ENCODE results near the gene SERPINC1. TPM values are rescaled to one million over a fixed set of nuclear protein-coding genes. Genes with fewer than 3 reads are reported as not detected.

SERPINC1 gene
- total and polyA plus RNA-seq, 2 of the 8 experiments (the other 6 are each of a cell fraction or from before 2014, with no cell fraction given): 0.08 TPM; not detected in 1

GRCh38 chr1:173915596-173915995 lies 1.5 kb downstream of the SERPINC1 start:
- Histone ChIP-seq H3K4me2 (ENCODE audit: insufficient read depth in 1 of 2, low read depth in 2 of 2, low read length in 2 of 2) (no peak overlapping the region), H3K4me1 (replicated peaks in 1 of 4; ENCODE audit: control insufficient read depth in 3 of 4, insufficient read depth in 4 of 4, low read length in 3 of 4) (no peaks in the 10 kb centered on the region; a peak in 1 of 7 replicates), H3K4me3 (ENCODE audit: extremely low read depth in 1 of 4, insufficient read depth in 2 of 4, low read depth in 3 of 4, low read length in 4 of 4) (no peak overlapping the region), H4K91ac (replicated peaks; ENCODE audit: insufficient read length, low read length) (no peak overlapping the region), H3K56ac (replicated peaks; ENCODE audit: insufficient read length, low read depth, low read length) (no peak overlapping the region), H3K27me3 (replicated peaks in 1 of 4; ENCODE audit: control insufficient read depth in 3 of 4, extremely low read depth in 1 of 4, insufficient read depth in 3 of 4, low read length in 3 of 4) (no peaks in the 10 kb centered on the region), H2AFZ (ENCODE audit: low read length) (no peak overlapping the region), H3K9ac (replicated peaks in 1 of 4; ENCODE audit: extremely low read depth in 1 of 4, low read depth in 3 of 4, low read length in 3 of 4) (no peak overlapping the region), H3K4ac (replicated peaks; ENCODE audit: insufficient read length, low read depth, low read length) (no peak overlapping the region), H4K5ac (ENCODE audit: insufficient read length, low read depth, low read length) (no peak overlapping the region), H4K20me1 (replicated peaks in 1 of 2; ENCODE audit: control insufficient read depth in 1 of 2, insufficient read depth in 2 of 2, low read length in 2 of 2) (no peaks in the 10 kb centered on the region), H2BK5ac (ENCODE audit: low read depth, low read length) (no peak overlapping the region), H2BK20ac (ENCODE audit: low read length) (no peak overlapping the region), H2BK15ac (ENCODE audit: low read length) (no peak overlapping the region), H3K36me3 (ENCODE audit: control insufficient read depth in 2 of 4, insufficient read depth in 4 of 4, low read length in 3 of 4) (no peaks in the 10 kb centered on the region), H3K9me3 (ENCODE audit: insufficient read depth in 2 of 2, low read depth in 1 of 2, low read length in 1 of 2) (no peaks in the 10 kb centered on the region), H3K27ac (ENCODE audit: low read depth, low read length) (no peak overlapping the region), H4K8ac (ENCODE audit: extremely low read depth, insufficient read depth, low read length) (no peak overlapping the region), H2AK5ac (ENCODE audit: low read depth, low read length) (no peak overlapping the region), H2BK12ac (ENCODE audit: low read depth, low read length) (no peak overlapping the region), H3K23ac (ENCODE audit: insufficient read length) (no peak overlapping the region), H3K23me2 (ENCODE audit: low read depth, low read length) (no peaks in the 10 kb centered on the region), H3K79me1 (ENCODE audit: low read depth, low read length) (no peaks in the 10 kb centered on the region), H3K79me2 (ENCODE audit: control insufficient read depth in 1 of 2, insufficient read depth in 2 of 2, low read length in 2 of 2) (no peaks in the 10 kb centered on the region), H3K14ac (ENCODE audit: insufficient read length) (no peak overlapping the region), H3K18ac (ENCODE audit: extremely low read depth, low read length) (no peak overlapping the region), H2BK120ac (replicated peaks; ENCODE audit: low read depth, low read length) (no peak overlapping the region)
- DNase-seq (ENCODE audit: low read depth in 1 of 2, low spot score in 2 of 2) (no peak), FAIRE-seq (no peak)
- CTCF ChIA-PET (ENCODE audit: partially characterized antibody): interaction anchor here (0.8 to 2.6 kb wide), 10 partner anchors 8 to 117 kb away, joined by 3 to 18 read pairs (median 4); partner anchors contain the start of gene ZBTB37
- WGBS, 2 experiments (ENCODE audit: extremely low coverage in 1 of 2, insufficient coverage in 1 of 2, insufficient read length in 1 of 2, insufficient replicate concordance in 2 of 2, low coverage in 1 of 2, low lambda C conversion rate in 2 of 2, missing lambda C conversion rate in 1 of 2): 91% methylated on average over 2 of the region's 2 CpGs; no CpG with 5 or more reads in 1 of the 2 experiments
- POLR2A ChIA-PET (ENCODE audit: partially characterized antibody): interaction anchor here (0.9 to 2.5 kb wide), 6 partner anchors 8 to 52 kb away, joined by 3 to 14 read pairs (median 3); partner anchors contain the start of genes GAS5 and ZBTB37
- TF ChIP-seq POLR2A (IDR thresholded peaks at IDR 0.05; ENCODE audit: control extremely low read depth in 1 of 2, low read depth in 2 of 2, low read length in 2 of 2): no peak
- TF ChIP-seq CTCF (IDR thresholded peaks at IDR 0.05; ENCODE audit: control extremely low read depth in 1 of 3, insufficient read depth in 1 of 3, low read depth in 1 of 3, low read length in 3 of 3): no peak
- TF ChIP-seq SUZ12 (IDR thresholded peaks at IDR 0.05; ENCODE audit: low read length): no peak
- no peak for TF ChIP-seq ZNF274 (IDR thresholded peaks at IDR 0.05; ENCODE audit: borderline replicate concordance, extremely low read depth, low read length)
- TF ChIP-seq CREB1 (IDR thresholded peaks at IDR 0.05): no peak
- TF ChIP-seq MAX (IDR thresholded peaks at IDR 0.05): no peak
- TF ChIP-seq SP2 (IDR thresholded peaks at IDR 0.05; ENCODE audit: low read length): no peak
- TF ChIP-seq KDM5A (IDR thresholded peaks at IDR 0.05; ENCODE audit: low read length): no peak

All from H1 (cell line).